SK-N-SH (cell line): ENCODE measurements around the gene CPA4. TPM values are rescaled to one million over a fixed set of nuclear protein-coding genes. Genes with fewer than 3 reads are reported as not detected.

ENCODE experiments used
- CTCF ChIA-PET: fragments of 300-600, 350-600 bp; formaldehyde crosslinking; extraction: SDS; loops from one replicate; lab custom pipeline; 2021; lab: Yijun Ruan, JAX
- POLR2A ChIA-PET: fragments of 350-600 bp; sonication (Branson Sonifier 250); formaldehyde crosslinking; extraction: SDS; loops from one replicate; lab custom pipeline; 2020; ENCODE audit warnings: antibody characterized with exemption, inconsistent platforms; lab: Yijun Ruan, JAX
- DNase-seq: peaks from one replicate; pipeline ENCODE4 v3.0.0; 2012
- H2AFZ ChIP-seq: fragments of 200-600 bp; sonication (generic); 2 replicates; pipeline ENCODE4 v1.8.1; 2016; ENCODE audit warnings: antibody characterized with exemption, mild to moderate bottlenecking, low read depth
- H3F3A ChIP-seq: fragments of 200-600 bp; sonication (generic); replicated peaks from 2 replicates; pipeline ENCODE3; 2016; ENCODE audit warnings: antibody characterized with exemption, mild to moderate bottlenecking; ENCODE audit not compliant: insufficient read depth
- H3K27ac ChIP-seq, 2 experiments: fragments of 200-500 bp in 1 of 2; fragments of 200-600 bp in 1 of 2; sonication (Bioruptor generic) in 1 of 2; sonication (generic), shearing (Covaris generic) in 1 of 2; 2 replicates each; pipeline versions ENCODE4 v1.5.1 to v1.6.1; 2014 to 2016; ENCODE audit warnings: low read depth in 2 of 2, inconsistent platforms in 1 of 2, low read length in 1 of 2, mild to moderate bottlenecking in 1 of 2, mixed read lengths in 1 of 2
- H3K27me3 ChIP-seq: fragments of 200-600 bp; sonication (generic), shearing (Covaris generic); 2 replicates; pipeline ENCODE4 v1.6.1; 2016; ENCODE audit warnings: mixed run types; ENCODE audit not compliant: insufficient read depth
- H3K36me3 ChIP-seq, 2 experiments: fragments of 200-500 bp in 1 of 2; fragments of 200-600 bp in 1 of 2; sonication (Bioruptor generic) in 1 of 2; sonication (generic) in 1 of 2; replicated peaks in 1 of 2; 2 replicates each; pipeline versions ENCODE3 to v1.5.1; 2014 to 2016; ENCODE audit warnings: low read length in 1 of 2, mild to moderate bottlenecking in 1 of 2; ENCODE audit not compliant: insufficient read depth in 2 of 2, control insufficient read depth in 1 of 2
- H3K4me1 ChIP-seq, 2 experiments: fragments of 200-500 bp in 1 of 2; fragments of 200-600 bp in 1 of 2; sonication (Bioruptor generic) in 1 of 2; sonication (generic), shearing (Covaris generic) in 1 of 2; 2 replicates each; pipeline versions ENCODE4 v1.5.1 to v1.6.1; 2014 to 2016; ENCODE audit warnings: low read depth in 1 of 2, low read length in 1 of 2, mixed run types in 1 of 2; ENCODE audit not compliant: insufficient read depth in 2 of 2, control insufficient read depth in 1 of 2
- H3K4me2 ChIP-seq: fragments of 200-600 bp; sonication (generic), shearing (Covaris generic); 2 replicates; pipeline ENCODE4 v1.6.1; 2017; ENCODE audit warnings: mixed run types
- H3K4me3 ChIP-seq, 2 experiments: fragments of 200-500 bp in 1 of 2; fragments of 200-600 bp in 1 of 2; sonication (Bioruptor generic) in 1 of 2; sonication (generic), shearing (Covaris generic) in 1 of 2; 2 replicates each; pipeline versions ENCODE4 v1.5.1 to v1.8.1; 2014 to 2016; ENCODE audit warnings: low read depth in 2 of 2, inconsistent platforms in 1 of 2, low read length in 1 of 2, mild to moderate bottlenecking in 1 of 2, mixed read lengths in 1 of 2, moderate library complexity in 1 of 2
- H3K79me2 ChIP-seq: fragments of 200-600 bp; sonication (generic); 2 replicates; pipeline ENCODE4 v1.8.1; 2017; ENCODE audit warnings: mild to moderate bottlenecking; ENCODE audit not compliant: insufficient read depth
- H3K9ac ChIP-seq: fragments of 200-600 bp; sonication (generic); 2 replicates; pipeline ENCODE4 v1.6.1; 2017; ENCODE audit warnings: mixed run types
- H3K9me2 ChIP-seq: fragments of 200-600 bp; sonication (generic); 2 replicates; pipeline ENCODE4 v1.6.1; 2017; ENCODE audit warnings: mixed run types
- H3K9me3 ChIP-seq: fragments of 200-600 bp; sonication (generic); 2 replicates; pipeline ENCODE4 v1.6.1; 2017; ENCODE audit warnings: mixed run types, mild to moderate bottlenecking, moderate library complexity
- H4K20me1 ChIP-seq: fragments of 200-600 bp; sonication (generic); 2 replicates; pipeline ENCODE4 v1.6.1; 2017; ENCODE audit warnings: mild to moderate bottlenecking, mixed run types; ENCODE audit not compliant: insufficient read depth
- CHD2 ChIP-seq: fragments of 150-350 bp; IDR thresholded peaks from 2 replicates; pipeline ENCODE4 v1.6.1; 2018; ENCODE audit warnings: low read length; ENCODE audit not compliant: partially characterized antibody
- ELF1 ChIP-seq: IDR thresholded peaks from 2 replicates; pipeline ENCODE4 v1.4.0; 2012
- EZH2phosphoT487 ChIP-seq: fragments of 200-600 bp; sonication (generic); IDR thresholded peaks from 2 replicates; pipeline ENCODE4 v1.6.1; 2017; ENCODE audit warnings: low read depth, mixed run types, mild to moderate bottlenecking, antibody characterized with exemption, moderate library complexity, borderline replicate concordance
- FOSL2 ChIP-seq: IDR thresholded peaks from 2 replicates; pipeline ENCODE4 v1.4.0; 2012; ENCODE audit warnings: low read depth, mild to moderate bottlenecking, moderate library complexity, borderline replicate concordance
- GATA2 ChIP-seq: sonication (generic); formaldehyde crosslinking; IDR thresholded peaks from 2 replicates; pipeline ENCODE4 v1.5.0; 2020; ENCODE audit warnings: mild to moderate bottlenecking, missing genetic modification reagents
- IRF3 ChIP-seq: fragments of 150-350 bp; IDR thresholded peaks from 2 replicates; pipeline ENCODE4 v1.6.1; 2016; ENCODE audit warnings: mild to moderate bottlenecking, low read depth, low read length
- RCOR1 ChIP-seq: fragments of 150-350 bp; IDR thresholded peaks from 2 replicates; pipeline ENCODE4 v1.6.1; 2017; ENCODE audit warnings: antibody characterized with exemption, low read length
- SMC3 ChIP-seq: IDR thresholded peaks from 2 replicates; pipeline ENCODE4 v1.6.1; 2012; ENCODE audit warnings: low read depth, low read length, improper control_type of control experiment
- TCF12 ChIP-seq: IDR thresholded peaks from 2 replicates; pipeline ENCODE4 v1.4.0; 2012
- WGBS: methylation state at CpG from one replicate; pipeline ENCODE4 v1.1.6; 2017; ENCODE audit warnings: low lambda C conversion rate; 5-methylcytosine and 5-hydroxymethylcytosine counted together
- polyA plus RNA-seq, 3 experiments: library from polyadenylated mRNA; depleted of rRNA; stranded (reverse); fragments of >200 nt; gene quantifications; 2 replicates each; pipeline ENCODE4 v1.2.3, GENCODE V29; 2012

CPA4 gene
- polyA plus RNA-seq, 1 of the 3 experiments (the other 2 are of a cell fraction), result 176 TPM

- 81% methylated on average over 3 of the region's 3 CpGs for WGBS
- H2AFZ ChIP-seq, result no peak overlapping the region
- no peak overlapping the region for H3K9ac ChIP-seq
- no peaks in the 10 kb centered on the region for H3K9me2 ChIP-seq
- H3K36me3 ChIP-seq, result no peaks in the 10 kb centered on the region
- CTCF ChIA-PET, result interaction anchor here (0.8 to 1.5 kb wide), 3 partner anchors 9 to 429 kb away, joined by 3 read pairs; no protein-coding TSS in a partner anchor
- H3K4me1 ChIP-seq, result peaks cover 0 to 7% of the 10 kb centered on the region in 2 experiments; a peak in 3 of 4 replicates
- H3K79me2 ChIP-seq, result no peaks in the 10 kb centered on the region
- H3F3A ChIP-seq, result peaks cover 2% of the 10 kb centered on the region
- H3K9me3 ChIP-seq, result no peaks in the 10 kb centered on the region
- POLR2A ChIA-PET, result no interaction called here
- H4K20me1 ChIP-seq, result no peaks in the 10 kb centered on the region
- no peak overlapping the region for H3K4me2 ChIP-seq
- DNase-seq, result no peak
- no peak overlapping the region for H3K27ac ChIP-seq
- no peaks in the 10 kb centered on the region for H3K27me3 ChIP-seq
- no peak overlapping the region for H3K4me3 ChIP-seq
- TF ChIP-seq CHD2 (no peak), GATA2 (CRISPR knock-in tag) (0 out of 2 replicates have a peak, but pooled peaks have one; percentile 25)
Observed at GRCh38 chr7:130329681-130330080, 36.7 kb downstream of the CPA4 start.

- ChIA-PET CTCF (interaction anchor here (0.5 to 1.1 kb wide), 6 partner anchors 8 to 426 kb away, joined by 3 to 5 read pairs (median 3); no protein-coding TSS in a partner anchor), POLR2A (interaction anchor here (0.6 kb wide), 1 partner anchor 263 kb away, joined by 3 read pairs; no protein-coding TSS in a partner anchor)
- no peak for TF ChIP-seq IRF3
- peak; percentile 47 for TF ChIP-seq GATA2 (CRISPR knock-in tag)
- H3K9ac ChIP-seq, result no peak overlapping the region
- H3K36me3 ChIP-seq, result no peaks in the 10 kb centered on the region
- H4K20me1 ChIP-seq, result no peaks in the 10 kb centered on the region
- H3K27me3 ChIP-seq, result no peaks in the 10 kb centered on the region
- H3K27ac ChIP-seq, result no peak overlapping the region
- no peak for DNase-seq
- no peaks in the 10 kb centered on the region for H3K79me2 ChIP-seq
- no peaks in the 10 kb centered on the region for H3F3A ChIP-seq
- no peaks in the 10 kb centered on the region for H3K9me3 ChIP-seq
- H2AFZ ChIP-seq, result no peak overlapping the region
- H3K9me2 ChIP-seq, result no peaks in the 10 kb centered on the region
- H3K4me2 ChIP-seq, result no peak overlapping the region
- H3K4me3 ChIP-seq, result no peak overlapping the region
- H3K4me1 ChIP-seq, result peaks cover 0 to 7% of the 10 kb centered on the region in 2 experiments; a peak in 2 of 4 replicates
- WGBS, result 76% methylated on average over 4 of the region's 4 CpGs
Observed at GRCh38 chr7:130332259-130333053, 39.5 kb downstream of the CPA4 start.

GRCh38 chr7:130333832-130334231 lies 40.9 kb downstream of the CPA4 start:
- H4K20me1 ChIP-seq, result no peaks in the 10 kb centered on the region
- TF ChIP-seq FOSL2 (no peak), TCF12 (no peak), ELF1 (no peak), GATA2 (CRISPR knock-in tag) (no peak), EZH2phosphoT487 (no peak), RCOR1 (no peak), SMC3 (no peak)
- peaks cover 0 to 7% of the 10 kb centered on the region in 2 experiments; a peak in 2 of 4 replicates for H3K4me1 ChIP-seq
- H3K9me3 ChIP-seq, result no peaks in the 10 kb centered on the region
- CTCF ChIA-PET, result no interaction called here
- H3K27ac ChIP-seq, result no peak overlapping the region
- H3F3A ChIP-seq, result no peaks in the 10 kb centered on the region
- no peaks in the 10 kb centered on the region for H3K79me2 ChIP-seq
- 67% methylated on average over 2 of the region's 2 CpGs for WGBS
- no peak overlapping the region for H3K4me2 ChIP-seq
- no peaks in the 10 kb centered on the region for H3K9me2 ChIP-seq
- no peak overlapping the region for H3K4me3 ChIP-seq
- no peaks in the 10 kb centered on the region for H3K36me3 ChIP-seq
- no peak for DNase-seq
- H2AFZ ChIP-seq, result no peak overlapping the region
- H3K27me3 ChIP-seq, result no peaks in the 10 kb centered on the region
- no peak overlapping the region for H3K9ac ChIP-seq
- POLR2A ChIA-PET, result no interaction called here
